Fibroblast of skin of back (primary cell): Measurements from ENCODE around the gene SERP2.

Experiments used
- DNase-seq: peaks from one replicate; pipeline ENCODE4 v3.0.0-alpha.2; 2013

Gene SERP2

DNA sequence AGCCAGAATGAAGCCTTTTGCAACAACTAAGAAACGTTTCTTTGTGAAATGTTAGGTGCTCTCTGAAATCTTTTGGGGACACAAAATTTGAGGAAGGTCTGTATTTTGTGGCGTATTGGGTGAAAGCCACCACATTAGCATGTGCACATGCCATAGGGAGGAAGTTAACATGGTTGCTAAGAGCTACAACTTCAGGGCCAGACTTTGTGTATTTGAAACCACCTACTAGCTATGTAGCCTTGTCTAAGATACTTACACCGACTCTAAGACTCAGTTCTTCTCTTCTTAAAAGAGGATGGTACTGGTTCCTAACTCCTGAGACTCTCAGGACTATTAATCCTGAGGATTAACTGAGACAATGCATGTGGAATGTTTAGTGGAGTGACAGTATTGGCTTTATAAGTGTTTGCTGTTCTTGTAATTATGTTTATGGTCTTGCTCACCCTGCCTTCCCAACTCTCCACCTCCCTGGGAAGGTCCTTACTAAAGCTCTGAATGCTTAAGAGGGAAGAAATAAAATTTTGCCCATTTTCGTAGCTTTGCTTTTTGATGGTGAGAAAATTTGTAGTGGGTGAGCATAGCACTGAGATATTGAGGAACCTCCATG is 15.5 kb downstream of the SERP2 start:
- no peak for DNase-seq

DNA sequence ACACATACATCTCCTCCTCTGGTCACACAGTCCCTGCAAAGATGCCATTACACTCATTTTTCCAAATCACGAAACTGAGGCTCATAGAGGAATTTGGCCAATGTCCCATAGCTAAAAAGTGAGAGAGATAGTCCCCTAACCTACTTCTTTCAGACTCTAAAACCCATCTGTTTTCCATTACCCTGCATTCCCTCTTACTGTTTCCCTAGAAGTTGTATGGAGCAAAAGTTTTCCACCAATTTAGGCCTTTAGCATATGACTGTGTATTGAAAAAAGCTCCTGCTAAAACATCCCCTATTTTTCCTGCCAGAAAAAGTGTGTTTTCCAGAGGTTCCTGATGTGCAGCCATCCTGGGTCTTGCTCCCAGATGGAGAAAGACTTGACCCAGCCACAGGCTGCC is 16.3 kb downstream of the SERP2 start:
- no peak for DNase-seq

DNA sequence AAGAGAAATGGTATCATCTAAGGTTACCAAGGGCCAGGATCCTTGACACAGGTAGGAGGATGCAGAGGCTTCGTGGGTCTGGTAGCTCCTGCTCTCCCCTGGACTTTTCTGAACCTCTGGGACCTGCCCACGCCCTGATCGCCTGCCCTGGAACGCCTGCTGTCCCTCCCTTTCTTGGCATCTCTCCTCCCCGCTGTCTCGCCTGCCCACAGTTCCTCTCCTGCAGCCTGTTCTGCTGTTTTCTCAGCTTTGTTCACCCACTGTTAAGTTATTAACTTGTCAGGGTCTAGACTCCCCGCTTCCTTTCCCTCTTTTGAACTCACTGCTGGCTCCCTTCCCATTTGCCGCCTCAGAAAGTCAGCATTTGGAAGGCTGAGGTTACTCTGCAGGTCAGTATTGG is 19.8 kb downstream of the SERP2 start:
- DNase-seq: no peak

DNA sequence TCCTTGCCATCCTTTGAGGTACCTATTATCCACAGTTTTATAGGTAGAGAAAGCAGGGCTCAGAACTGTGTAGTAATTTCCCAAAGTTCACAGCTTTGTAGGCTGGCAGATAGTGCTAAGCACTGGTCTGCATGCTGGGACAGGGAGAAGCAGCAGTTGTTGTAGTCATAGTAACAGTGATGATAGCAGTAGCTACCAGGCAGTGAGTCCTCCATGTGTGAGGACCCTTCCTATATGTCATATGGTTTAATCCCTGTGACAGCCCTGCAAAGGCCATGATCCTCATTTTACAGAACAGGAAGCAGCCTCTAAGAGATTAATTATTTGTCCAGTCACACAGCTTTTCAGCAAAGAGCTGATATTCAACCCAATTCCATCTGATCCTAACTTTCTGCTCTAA is 21.0 kb downstream of the SERP2 start:
- DNase-seq: no peak

DNA sequence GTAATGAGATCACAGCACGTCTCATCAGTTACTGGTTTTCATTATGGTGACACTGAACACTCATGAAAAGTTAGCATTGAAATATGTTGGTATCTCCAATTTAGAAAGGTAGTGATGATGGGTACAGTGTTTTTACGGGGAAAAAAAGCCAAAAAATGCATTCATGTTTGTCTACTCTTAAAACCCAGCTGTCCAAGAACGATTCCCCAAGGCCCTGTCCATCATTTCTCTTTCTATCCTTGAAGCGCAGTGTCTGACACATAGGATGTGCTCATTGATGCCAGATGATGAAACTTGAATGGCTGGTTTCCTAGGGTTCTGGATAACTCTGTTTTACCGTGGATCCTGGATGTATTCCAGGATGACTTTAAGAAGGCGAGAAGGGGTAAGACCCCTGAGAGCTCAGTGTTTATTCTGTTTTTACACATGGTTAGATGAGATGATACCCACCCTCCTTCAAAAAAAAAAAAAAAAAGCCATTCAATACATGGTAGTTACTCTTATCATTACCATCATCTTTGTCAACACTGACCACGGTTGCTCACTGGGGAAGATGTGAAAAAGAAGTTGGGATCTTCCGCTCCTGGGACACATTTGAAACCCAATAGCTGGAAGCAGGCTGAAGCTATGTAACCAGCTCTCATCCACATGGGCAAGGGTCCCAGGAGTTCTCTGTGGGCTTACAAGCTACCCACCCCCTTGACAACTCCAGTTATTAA is 22.5 kb downstream of the SERP2 start:
- no peak for DNase-seq

DNA sequence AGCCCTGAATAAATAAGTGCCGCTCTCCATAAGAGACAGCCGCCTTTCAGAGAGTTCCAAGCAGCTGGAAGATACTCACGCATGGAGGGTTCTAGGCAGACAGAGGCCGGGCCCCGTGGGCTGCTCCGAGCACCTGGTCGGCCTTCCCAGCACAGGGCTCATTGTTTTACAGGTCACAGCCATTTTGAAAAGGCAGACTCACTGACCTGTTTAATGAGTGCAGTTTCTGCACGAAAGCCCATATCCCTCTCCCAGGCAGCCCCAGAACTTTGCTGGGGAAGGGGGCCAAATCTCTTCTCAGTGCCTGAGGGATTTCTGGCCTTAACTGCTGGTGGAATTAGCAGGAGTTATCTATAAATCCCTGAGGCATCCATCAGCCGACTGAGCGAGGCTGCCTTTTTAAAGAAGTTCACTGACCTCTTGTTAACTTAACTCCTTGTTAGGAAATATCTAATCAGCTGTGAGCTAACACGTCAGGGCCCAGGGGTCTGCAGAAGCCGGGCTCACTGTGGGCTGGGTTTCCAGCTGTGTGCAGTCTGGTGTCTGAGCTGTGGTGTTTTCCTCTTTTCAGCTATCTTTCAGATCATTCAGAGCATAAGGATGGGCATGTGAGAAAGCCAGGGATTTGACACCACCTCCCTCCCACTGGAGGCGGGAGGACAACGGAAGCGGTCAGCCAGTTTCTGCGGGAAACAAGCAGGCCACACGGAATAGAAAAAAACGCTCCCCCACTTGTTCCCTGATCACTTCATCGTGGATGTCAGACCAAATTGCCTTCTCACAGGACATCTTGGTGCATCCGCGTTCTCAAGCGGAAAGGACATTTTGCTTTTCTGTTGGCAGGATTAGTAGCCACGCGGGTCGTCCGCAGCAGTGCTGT is 23.3 kb downstream of the SERP2 start:
- no peak for DNase-seq

DNA sequence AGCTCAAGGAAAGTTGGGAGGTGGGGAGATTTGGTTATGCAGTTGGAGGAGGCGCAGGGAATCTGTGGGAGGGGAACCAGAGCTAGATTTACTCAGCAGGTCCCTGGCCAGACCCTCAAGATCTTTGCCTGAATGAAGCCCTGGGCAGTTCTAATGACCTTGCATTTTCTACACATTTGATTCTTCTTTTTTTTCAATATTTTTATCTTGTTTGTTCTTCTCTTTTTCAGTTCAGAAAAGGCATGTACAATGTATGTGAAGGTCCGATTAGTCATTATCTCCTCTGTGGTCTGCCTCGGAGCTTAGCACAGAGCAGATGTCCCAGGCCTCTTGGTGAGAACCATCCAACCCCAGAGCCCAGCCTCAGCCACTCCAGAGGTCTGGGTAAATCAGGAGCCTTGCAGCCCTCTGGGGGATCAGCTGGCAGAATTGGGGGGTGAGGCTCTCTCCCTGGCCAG is 24.2 kb downstream of the SERP2 start:
- DNase-seq: no peak

DNA sequence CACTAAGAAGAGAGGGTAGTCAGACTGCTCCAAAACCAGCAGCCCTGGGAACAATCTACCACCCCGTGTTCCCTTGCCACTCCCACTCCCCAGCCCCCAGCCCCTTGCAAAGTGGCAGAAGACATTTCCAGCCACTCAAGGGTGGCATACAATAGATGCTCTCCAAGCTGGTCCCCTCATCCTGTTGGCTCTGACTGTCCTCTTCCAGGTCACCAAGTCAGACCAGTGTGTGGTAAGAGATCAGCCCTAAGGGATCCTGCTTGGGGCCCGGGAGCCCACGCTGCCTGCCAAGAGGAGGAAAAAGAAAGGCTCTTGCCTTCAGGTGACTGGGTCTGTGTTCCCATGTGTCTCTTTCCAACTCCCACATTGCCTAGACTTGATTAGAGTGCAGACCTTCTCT is 25.0 kb downstream of the SERP2 start:
- no peak for DNase-seq

DNA sequence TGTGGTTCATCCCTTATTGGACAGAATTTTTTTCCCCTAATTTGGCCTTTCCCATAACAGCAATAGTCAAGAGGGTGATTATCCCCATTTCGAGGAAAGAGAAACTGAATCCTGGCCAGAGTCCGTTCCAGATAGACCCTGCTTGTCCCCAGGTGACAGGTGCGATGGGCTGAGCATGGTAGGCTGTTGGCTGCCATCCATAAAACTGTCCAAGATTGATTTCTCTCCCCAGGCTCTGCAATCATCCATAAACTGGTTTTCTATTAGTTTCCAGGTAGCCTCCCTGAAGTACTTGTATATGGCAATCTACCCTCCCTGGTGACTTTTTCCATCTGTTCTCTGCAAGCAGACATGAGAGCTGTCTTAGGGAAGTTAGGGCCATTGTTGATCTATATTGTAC is 25.4 kb downstream of the SERP2 start:
- DNase-seq: no peak

DNA sequence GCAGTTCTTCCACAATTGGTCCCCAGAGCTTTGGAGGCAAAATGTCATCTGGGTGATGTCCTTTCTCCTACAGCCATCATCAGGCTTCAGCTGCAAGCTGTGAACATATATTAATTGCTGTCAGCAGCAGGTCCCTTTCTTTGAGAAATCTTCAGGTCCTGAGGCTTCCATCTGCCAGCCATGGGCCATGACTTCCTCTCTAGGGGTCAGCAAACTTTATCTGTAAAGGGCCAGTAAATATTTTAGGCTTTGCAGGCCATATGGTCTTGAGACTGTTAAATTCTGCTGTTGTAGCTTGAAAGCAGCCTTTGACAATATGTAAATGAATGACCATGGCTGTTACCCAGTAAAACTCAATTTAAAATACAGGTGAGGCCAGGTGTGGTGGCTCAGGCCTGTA is 27.1 kb downstream of the SERP2 start:
- DNase-seq: no peak

DNA sequence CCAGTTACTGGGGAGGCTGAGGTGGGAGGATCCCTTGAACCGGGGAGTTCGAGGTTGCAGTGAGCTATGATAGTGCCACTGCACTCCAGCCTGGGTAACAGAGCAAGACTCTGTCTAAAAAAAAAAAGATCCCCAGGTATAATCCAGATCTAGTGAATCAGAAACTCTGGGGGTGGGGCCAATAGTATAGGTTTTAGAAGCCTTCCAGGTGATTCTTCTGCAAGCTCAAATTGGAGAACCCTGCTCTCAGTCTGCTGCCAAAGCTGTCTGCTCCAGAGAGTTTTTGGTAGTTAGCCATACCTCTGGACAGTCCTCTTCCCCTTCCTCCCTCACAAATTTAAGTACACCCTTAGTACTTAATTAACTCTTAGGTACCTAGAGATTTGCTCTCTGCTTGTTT is 28.0 kb downstream of the SERP2 start:
- no peak for DNase-seq

DNA sequence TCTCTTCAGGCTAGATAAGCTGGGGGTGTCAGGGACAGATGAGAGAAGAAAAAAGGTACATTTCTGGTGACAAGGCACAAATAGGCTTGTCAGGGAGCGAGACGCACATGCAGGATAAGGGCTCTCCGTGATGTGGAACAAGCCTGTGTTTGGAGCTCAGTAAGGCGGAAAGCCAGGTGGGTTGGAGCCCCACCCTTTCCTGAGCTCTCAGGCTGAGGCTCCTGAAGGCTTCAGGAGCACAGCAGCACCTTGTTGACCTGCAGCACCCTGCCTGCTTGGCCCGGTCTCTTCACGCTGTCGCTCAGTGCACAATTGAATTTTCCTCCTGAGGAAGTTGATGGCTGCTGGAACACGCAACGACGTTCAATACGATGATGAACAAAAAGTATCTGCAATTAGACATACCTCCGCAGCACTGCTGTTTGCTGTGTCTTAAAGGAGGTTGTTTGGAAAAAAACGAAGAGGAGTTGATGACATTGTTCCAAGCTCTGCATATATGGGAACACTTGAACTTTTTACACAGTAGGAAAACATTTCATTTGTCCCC is 29.3 kb downstream of the SERP2 start:
- no peak for DNase-seq

DNA sequence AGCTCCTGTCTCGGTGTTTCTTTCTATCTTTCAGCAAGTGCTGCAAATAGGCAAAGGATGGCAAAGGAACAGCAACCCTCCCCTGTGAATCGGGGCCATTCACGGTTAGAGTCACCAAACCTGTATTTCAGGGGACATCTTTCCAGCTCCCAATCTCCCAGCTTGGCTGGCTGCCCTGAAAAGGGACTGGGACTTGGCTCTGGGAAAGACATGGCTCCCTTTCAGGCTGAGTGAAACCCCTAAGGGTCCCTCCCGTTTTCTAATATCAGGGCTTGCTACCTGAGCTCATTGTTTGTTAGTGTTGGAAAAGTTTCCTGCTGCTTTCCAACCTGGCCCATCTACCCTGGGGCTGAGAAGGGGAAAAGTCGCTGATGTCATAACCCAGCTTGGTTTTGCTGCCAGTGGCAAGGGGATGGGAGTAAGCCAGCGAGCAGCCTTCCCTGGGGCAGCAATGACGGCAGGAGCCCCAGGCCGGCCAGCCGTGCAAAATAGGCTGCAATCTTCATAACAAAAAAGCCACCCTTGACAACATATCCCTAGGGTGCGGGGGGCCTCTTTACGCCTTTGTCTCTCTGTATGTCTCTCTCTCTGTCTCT is 29.9 kb downstream of the SERP2 start:
- DNase-seq: no peak

DNA sequence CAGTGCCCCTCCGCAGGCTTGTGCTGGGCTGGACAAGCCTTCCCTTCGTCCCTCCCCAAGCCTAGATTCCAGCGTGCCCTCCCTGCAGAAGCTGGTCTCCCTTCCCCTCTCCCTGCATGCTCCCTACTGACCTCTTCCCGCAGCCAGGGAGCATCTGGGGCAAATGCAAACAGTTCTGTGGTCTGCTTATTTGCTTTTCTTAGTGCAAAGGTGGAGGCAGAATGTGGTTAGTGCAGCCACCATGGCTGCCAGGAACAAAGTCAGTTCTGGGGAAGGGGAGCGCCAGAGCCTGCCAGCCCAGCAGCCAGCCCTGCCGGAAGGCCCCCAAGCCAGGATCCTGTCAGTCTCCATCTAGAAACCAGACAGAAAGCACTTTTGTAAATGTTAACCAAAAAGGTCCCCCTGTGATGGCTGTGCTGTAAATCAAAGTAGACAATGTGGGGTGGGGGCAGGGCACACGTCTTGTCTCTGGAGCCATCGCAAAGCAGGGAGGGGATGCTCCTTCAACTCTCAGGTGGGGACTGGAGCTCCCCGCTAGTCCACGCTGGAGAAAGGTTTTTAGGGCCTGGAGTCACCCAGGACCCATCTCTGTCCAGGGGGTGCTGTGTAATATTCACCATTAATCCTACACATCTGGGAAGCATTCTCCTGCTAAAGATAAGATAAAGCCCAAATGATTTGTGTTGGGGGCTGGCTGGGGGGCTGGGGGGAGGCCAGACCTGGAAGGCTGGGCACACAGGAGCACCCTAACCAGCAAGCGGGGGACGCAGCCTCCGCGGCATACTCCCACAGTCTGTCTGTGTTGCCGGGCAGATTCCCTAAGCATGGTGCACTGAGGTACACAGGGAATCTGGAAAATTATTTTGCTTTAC is 30.9 kb downstream of the SERP2 start:
- no peak for DNase-seq

DNA sequence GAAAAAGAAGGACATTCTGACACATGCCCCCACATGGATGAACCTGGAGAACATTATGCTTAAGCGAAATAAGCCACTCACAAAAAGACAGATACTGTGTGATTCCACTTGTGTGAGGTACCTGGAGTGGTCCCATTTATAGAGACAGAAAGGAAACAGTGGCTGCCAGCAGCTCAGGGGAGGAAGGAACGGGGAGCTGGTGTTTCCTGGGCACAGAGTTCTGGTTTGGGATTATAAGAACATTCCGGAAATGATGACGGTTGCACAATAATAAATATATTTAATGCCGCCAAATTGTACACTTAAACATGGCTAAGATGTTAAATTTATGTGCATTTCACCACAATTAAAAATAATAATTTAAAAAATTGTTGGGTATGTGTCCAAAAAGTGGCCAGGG is 33.0 kb downstream of the SERP2 start:
- DNase-seq: no peak

DNA sequence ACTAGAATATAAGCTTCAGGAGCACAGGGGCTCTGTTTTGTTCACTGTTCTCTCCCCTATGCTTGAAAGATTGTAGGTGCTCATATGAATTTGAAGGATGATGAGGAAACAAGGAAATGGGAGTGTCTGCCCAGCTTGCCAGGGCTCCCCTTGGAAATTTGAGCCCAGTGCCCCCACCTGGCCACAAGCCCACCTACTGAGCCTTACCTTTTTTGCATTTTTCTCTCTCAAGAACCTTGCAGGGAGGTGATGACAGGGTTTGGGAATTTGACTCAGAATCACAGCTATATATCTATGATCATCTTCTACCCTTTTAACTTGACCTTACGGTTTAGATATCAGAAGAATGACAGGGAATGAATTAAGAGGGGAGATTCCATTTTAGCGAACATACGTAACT is 33.8 kb downstream of the SERP2 start:
- DNase-seq: no peak

DNA sequence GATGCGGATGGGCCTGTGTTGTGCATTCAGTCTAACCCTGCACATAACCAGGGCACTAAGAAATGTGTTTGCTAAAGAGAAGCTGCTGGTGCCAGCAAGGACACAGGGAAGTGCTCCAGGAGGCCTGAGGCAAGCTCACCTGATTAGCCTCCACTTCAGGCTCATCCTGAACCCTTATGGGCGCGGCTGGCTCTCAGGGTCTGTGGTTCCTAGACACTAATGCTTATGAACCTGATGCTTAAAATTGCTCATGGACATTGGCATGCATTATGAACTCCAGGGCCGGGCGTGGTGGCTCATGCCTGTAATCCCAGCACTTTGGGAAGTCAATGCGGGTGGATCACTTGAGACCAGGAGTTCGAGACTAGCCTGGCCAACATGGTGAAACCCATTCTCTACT is 34.3 kb downstream of the SERP2 start:
- DNase-seq: no peak

DNA sequence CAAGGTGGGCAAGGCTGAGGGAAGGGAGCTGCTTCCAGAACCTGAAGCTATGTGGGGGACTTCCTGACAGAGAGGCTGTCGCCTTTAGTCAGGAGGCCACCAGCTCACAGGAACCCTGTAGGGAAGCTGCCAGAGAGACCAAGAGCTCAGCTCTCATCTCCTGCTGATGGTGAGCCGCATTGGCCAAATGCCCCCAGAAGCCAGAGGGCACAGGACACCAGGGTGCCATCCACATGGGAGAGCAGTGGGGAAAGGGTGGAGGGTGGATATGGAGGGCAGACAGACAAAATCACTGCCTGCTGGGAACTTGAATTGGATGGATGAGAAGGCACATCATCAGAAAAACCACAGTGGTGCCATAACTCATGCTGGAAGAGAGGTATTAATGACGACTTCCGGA is 36.0 kb downstream of the SERP2 start:
- no peak for DNase-seq

DNA sequence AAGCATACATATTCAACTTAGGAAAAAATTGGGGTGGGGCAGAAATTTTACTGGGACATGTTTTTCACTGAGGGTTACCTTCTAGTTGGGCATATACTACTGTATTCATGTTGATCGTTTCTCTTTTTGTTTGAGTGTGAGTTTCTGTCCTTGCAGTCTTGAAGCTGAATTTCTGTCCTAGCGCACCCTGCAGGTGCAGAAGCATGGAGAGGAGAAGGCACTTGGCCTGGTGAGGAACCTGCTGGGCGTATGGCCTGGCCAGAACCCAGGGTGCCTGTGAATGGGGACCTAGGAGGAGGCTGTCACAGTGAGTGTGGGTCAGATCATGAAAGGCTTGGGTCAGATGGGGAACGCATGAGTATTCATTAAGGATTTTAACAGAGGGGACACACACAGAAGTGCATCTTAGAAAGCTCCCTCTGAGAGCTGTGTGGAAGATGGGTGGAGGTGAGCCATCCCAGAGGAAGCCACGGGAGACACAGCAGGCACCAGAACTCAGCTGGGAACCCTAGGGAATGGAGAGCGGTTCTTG is 36.8 kb downstream of the SERP2 start:
- DNase-seq: no peak

DNA sequence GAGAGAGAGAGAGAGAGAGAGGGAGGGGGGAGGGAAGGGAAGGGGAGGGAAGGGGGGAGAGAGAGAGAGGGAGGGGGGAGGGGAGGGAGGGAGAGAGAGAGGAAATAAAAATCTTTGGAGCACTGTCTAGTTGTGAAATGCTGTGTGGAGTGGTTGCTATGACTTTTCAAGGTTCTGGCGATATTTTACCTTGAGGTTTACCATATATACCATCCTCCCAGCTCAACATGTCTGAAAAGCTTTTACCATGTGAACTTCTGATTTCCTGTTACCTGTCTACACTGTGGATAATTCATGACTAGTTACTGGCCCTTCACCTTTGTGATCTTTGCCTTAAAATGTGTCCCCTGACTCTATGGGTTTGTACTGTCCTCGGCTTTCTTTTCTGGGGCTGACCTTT is 38.2 kb downstream of the SERP2 start:
- no peak for DNase-seq

DNA sequence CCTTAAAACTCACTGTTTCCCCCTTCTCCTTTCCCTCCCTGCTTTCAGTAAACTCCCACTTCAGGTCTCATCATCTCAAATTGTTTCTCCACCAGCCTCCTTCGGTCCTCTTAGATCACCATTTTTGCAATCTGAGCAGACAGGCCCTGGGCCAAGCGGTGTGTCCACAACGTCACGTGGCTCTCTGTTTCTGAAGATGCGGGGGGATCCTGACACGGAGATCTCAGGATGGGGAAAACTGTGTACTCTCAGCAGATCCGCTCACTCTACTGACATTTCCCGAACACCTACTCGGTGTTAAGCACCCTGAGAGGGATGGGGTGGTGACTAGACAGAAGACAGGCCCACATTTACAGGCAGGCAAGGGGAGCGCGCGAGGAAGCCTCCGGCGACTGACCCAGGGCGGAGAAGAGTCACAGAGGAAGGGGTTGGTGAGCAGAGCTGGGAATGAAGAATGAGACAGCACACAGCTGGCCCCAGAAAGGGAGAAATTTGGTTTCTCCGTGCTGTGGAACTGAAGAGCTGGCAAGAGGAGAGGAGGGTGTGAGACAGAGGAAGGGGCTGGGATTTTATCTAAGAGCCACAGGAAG is 38.8 kb downstream of the SERP2 start:
- no peak for DNase-seq
